Renal cortical epithelial cell (primary cell): ENCODE results near the gene DPP4. TPM values are rescaled to one million over a fixed set of nuclear protein-coding genes. Genes with fewer than 3 reads are reported as not detected.

Source experiments
- DNase-seq: peaks from one replicate; pipeline ENCODE4 v3.0.0-alpha.2; 2011; ENCODE audit warnings: low read depth
- total RNA-seq: library from RNA; depleted of rRNA; stranded (reverse); fragments of >200 nt; gene quantifications from 2 replicates; pipeline ENCODE4 v1.2.3, GENCODE V29; 2014

The DPP4 gene
- total RNA-seq, 1 donor from 2014 or later = 65.7 TPM

GRCh38 chr2:162085090-162085891 lies 11.3 kb upstream of the DPP4 start:
- DNase-seq = peak; percentile 95

GRCh38 chr2:162084536-162084935 lies 10.5 kb upstream of the DPP4 start:
- no peak for DNase-seq

GRCh38 chr2:162082681-162083080 lies 8.7 kb upstream of the DPP4 start:
- no peak for DNase-seq

- no peak for DNase-seq
These were observed 8.0 kb upstream of the DPP4 start for GRCh38 chr2:162082036-162082435.

GRCh38 chr2:162079514-162079913 lies 5.5 kb upstream of the DPP4 start:
- no peak for DNase-seq

- peak; percentile 55 for DNase-seq
These were observed 1.7 kb upstream of the DPP4 start for GRCh38 chr2:162075689-162076132.

- DNase-seq = no peak
These were observed 1.1 kb upstream of the DPP4 start for GRCh38 chr2:162074928-162075688.

- DNase-seq = no peak
These were observed 549 bp upstream of the DPP4 start for GRCh38 chr2:162074632-162074895.

- DNase-seq = no peak
These were observed 783 bp downstream of the DPP4 start for GRCh38 chr2:162072976-162073887.

- peak; percentile 75 for DNase-seq
These were observed 1.8 kb downstream of the DPP4 start for GRCh38 chr2:162072181-162072702.

- no peak for DNase-seq
These were observed 3.0 kb downstream of the DPP4 start for GRCh38 chr2:162071001-162071400.

- DNase-seq = no peak
These were observed 3.6 kb downstream of the DPP4 start for GRCh38 chr2:162070228-162070936.

- DNase-seq = no peak
These were observed 4.6 kb downstream of the DPP4 start for GRCh38 chr2:162069267-162069903.

GRCh38 chr2:162067596-162067995 lies 6.4 kb downstream of the DPP4 start:
- peak; percentile 85 for DNase-seq

- no peak for DNase-seq
These were observed 8.2 kb downstream of the DPP4 start for GRCh38 chr2:162065767-162066166.

GRCh38 chr2:162063899-162064298 lies 10.1 kb downstream of the DPP4 start:
- no peak for DNase-seq

- no peak for DNase-seq
These were observed 10.7 kb downstream of the DPP4 start for GRCh38 chr2:162063281-162063680.

- peak; percentile 45 for DNase-seq
These were observed 11.5 kb downstream of the DPP4 start for GRCh38 chr2:162062559-162062958.

- DNase-seq = no peak
These were observed 13.0 kb downstream of the DPP4 start for GRCh38 chr2:162061021-162061420.

- DNase-seq = peak; percentile 46
These were observed 13.5 kb downstream of the DPP4 start for GRCh38 chr2:162060532-162060931.
